Body of pancreas (tissue), 4 donors: Measurements from ENCODE around the gene EVX2. TPM values are rescaled to one million over a fixed set of nuclear protein-coding genes. Genes with fewer than 3 reads are reported as not detected.

Source experiments
- ATAC-seq: fragments of 150-250 bp; one replicate; pipeline ENCODE4 v1.9.1; 2016
- DNase-seq, 4 donors: peaks; one replicate each; pipeline ENCODE4 v3.0.0-alpha.2; 2019
- H3K27ac ChIP-seq, 4 donors: fragments of 200-600 bp; sonication (generic); 1 replicate in 3 of 4; 2 replicates in 1 of 4; pipeline versions ENCODE4 v1.5.1 to v1.6.1; 2016 to 2019; ENCODE audit warnings: mild to moderate bottlenecking in 1 of 4, mixed read lengths in 1 of 4, moderate library complexity in 1 of 4
- H3K27me3 ChIP-seq, 2 donors: fragments of 200-600 bp; sonication (generic); one replicate each; pipeline ENCODE4 v1.6.0; 2016; ENCODE audit warnings: mild to moderate bottlenecking in 1 of 2
- H3K36me3 ChIP-seq, 2 donors: fragments of 200-600 bp; sonication (generic); replicated peaks in 1 of 2; 2 replicates each; pipeline ENCODE4 v1.5.1; 2016; ENCODE audit warnings: low read depth in 2 of 2; ENCODE audit not compliant: insufficient read depth in 1 of 2
- H3K4me1 ChIP-seq: fragments of 200-600 bp; sonication (generic); one replicate; pipeline ENCODE4 v1.6.0; 2016
- H3K4me3 ChIP-seq, 2 donors: fragments of 200-600 bp; sonication (generic); 1 replicate in 1 of 2; 2 replicates in 1 of 2; pipeline ENCODE4 v1.5.1; 2016 to 2019
- H3K9me3 ChIP-seq, 3 donors: fragments of 200-600 bp; sonication (generic); 1 replicate in 2 of 3; 2 replicates in 1 of 3; pipeline ENCODE4 v1.5.1; 2016
- CTCF ChIP-seq, 7 experiments: fragments of 450-650 bp in 4 of 7; fragments of 200-600 bp in 3 of 7; sonication (generic) in 3 of 7; IDR thresholded peaks; one replicate each; pipeline ENCODE4 v1.5.1; 2016 to 2019; ENCODE audit warnings: antibody characterized with exemption in 7 of 7
- POLR2A ChIP-seq, 3 donors: fragments of 450-650 bp; IDR thresholded peaks; one replicate each; pipeline ENCODE4 v1.6.1; 2016; ENCODE audit warnings: antibody characterized with exemption in 3 of 3, mild to moderate bottlenecking in 2 of 3
- WGBS, 2 donors: methylation state at CpG; one replicate each; pipeline ENCODE4 v1.1.5; 2017; 5-methylcytosine and 5-hydroxymethylcytosine counted together
- intact Hi-C: fragments of 100-400 bp; cut with DNase I; formaldehyde crosslinking; loops from one replicate; pipeline ENCODE4 v1.15.1; 2023
- total RNA-seq, 2 donors: library from RNA; depleted of rRNA; stranded (reverse); fragments of >200 nt; gene quantifications; one replicate each; pipeline ENCODE4 v1.1.0, GENCODE V29; 2016

Gene EVX2
- total RNA-seq, 2 donors from 2014 or later: not detected

- TF ChIP-seq CTCF (IDR thresholded peaks at IDR 0.05) (no peak), POLR2A (IDR thresholded peaks at IDR 0.05) (no peak)
- DNase-seq (no peak), ATAC-seq (no peak)
- WGBS, 2 donors: 2 to 7% methylated on average over 23 to 25 of the region's 25 CpGs
- intact Hi-C loops: no loop called here
- no peaks in the 10 kb centered on the region for H3K36me3 ChIP-seq
- H3K4me3 ChIP-seq: no peak overlapping the region
- H3K27ac ChIP-seq: no peak overlapping the region
- peaks cover 22% of the 10 kb centered on the region for H3K4me1 ChIP-seq
- no peaks in the 10 kb centered on the region for H3K9me3 ChIP-seq
- peaks cover 0 to 63% of the 10 kb centered on the region in 2 donors for H3K27me3 ChIP-seq
These were observed 21.4 kb upstream of the EVX2 start for GRCh38 chr2:176105078-176105729.

- H3K4me1 ChIP-seq: peaks cover 28% of the 10 kb centered on the region
- H3K36me3 ChIP-seq: no peaks in the 10 kb centered on the region
- intact Hi-C loops: no loop called here
- DNase-seq: no peak
- no peak overlapping the region for H3K4me3 ChIP-seq
- H3K9me3 ChIP-seq: no peaks in the 10 kb centered on the region
- TF ChIP-seq POLR2A (IDR thresholded peaks at IDR 0.05) (no peak), CTCF (IDR thresholded peaks at IDR 0.05) (no peak)
- no peak for ATAC-seq
- H3K27ac ChIP-seq: no peak overlapping the region
- H3K27me3 ChIP-seq: peaks cover 0 to 71% of the 10 kb centered on the region in 2 donors
- 2 to 4% methylated on average over 54 to 55 of the region's 56 CpGs for WGBS, 2 donors
These were observed 20.7 kb upstream of the EVX2 start for GRCh38 chr2:176104316-176105077.

GRCh38 chr2:176103742-176104315 is 20.1 kb upstream of the EVX2 start:
- DNase-seq (no peak), ATAC-seq (no peak)
- Histone ChIP-seq H3K4me1 (peaks cover 30% of the 10 kb centered on the region), H3K9me3 (no peaks in the 10 kb centered on the region), H3K27me3 (peaks cover 0 to 71% of the 10 kb centered on the region in 2 donors), H3K36me3 (no peaks in the 10 kb centered on the region), H3K27ac (no peak overlapping the region), H3K4me3 (no peak overlapping the region)
- intact Hi-C loops: no loop called here
- TF ChIP-seq CTCF (IDR thresholded peaks at IDR 0.05) (no peak), POLR2A (IDR thresholded peaks at IDR 0.05) (no peak)
- 4 to 5% methylated on average over 17 of the region's 17 CpGs for WGBS, 2 donors

GRCh38 chr2:176103194-176103593 is 19.4 kb upstream of the EVX2 start:
- TF ChIP-seq CTCF (IDR thresholded peaks at IDR 0.05) (no peak), POLR2A (IDR thresholded peaks at IDR 0.05) (no peak)
- 38 to 45% methylated on average over 7 of the region's 7 CpGs for WGBS, 2 donors
- Histone ChIP-seq H3K27ac (no peak overlapping the region), H3K27me3 (peaks cover 0 to 76% of the 10 kb centered on the region in 2 donors), H3K36me3 (no peaks in the 10 kb centered on the region), H3K9me3 (no peaks in the 10 kb centered on the region), H3K4me3 (no peak overlapping the region), H3K4me1 (peaks cover 30% of the 10 kb centered on the region)
- DNase-seq (no peak), ATAC-seq (no peak)
- intact Hi-C loops: no loop called here
